Ascending aorta (tissue), 2 donors: Measurements from ENCODE around the gene SCAP. TPM values are rescaled to one million over a fixed set of nuclear protein-coding genes. Genes with fewer than 3 reads are reported as not detected.
A peak's percentile ranks its signal among the peaks of the same experiment; 100 is the strongest.

Experiments used
- DNase-seq, 2 donors: peaks; one replicate each; pipeline ENCODE4 v3.0.0-alpha.2; 2019; ENCODE audit warnings: low spot score in 2 of 2
- H3K27ac ChIP-seq, 2 donors: fragments of 200-600 bp; sonication (generic); one replicate each; pipeline ENCODE4 v1.5.1; 2016 to 2017; ENCODE audit warnings: mild to moderate bottlenecking in 1 of 2
- H3K27me3 ChIP-seq: fragments of 200-600 bp; sonication (generic); one replicate; pipeline ENCODE4 v1.5.1; 2017
- H3K36me3 ChIP-seq, 2 donors: fragments of 200-600 bp; sonication (generic); one replicate each; pipeline ENCODE4 v1.5.1; 2016
- H3K4me1 ChIP-seq, 2 donors: fragments of 200-600 bp; sonication (generic); one replicate each; pipeline ENCODE4 v1.5.1; 2016 to 2017; ENCODE audit warnings: mild to moderate bottlenecking in 1 of 2
- H3K4me3 ChIP-seq, 2 donors: fragments of 200-600 bp; sonication (generic); one replicate each; pipeline ENCODE4 v1.5.1; 2016 to 2017; ENCODE audit warnings: mild to moderate bottlenecking in 1 of 2
- H3K9me3 ChIP-seq, 2 donors: fragments of 200-600 bp; sonication (generic); one replicate each; pipeline ENCODE4 v1.5.1; 2016
- intact Hi-C: fragments of 100-400 bp; cut with DNase I; formaldehyde crosslinking; loops from one replicate; pipeline ENCODE4 v1.15.1; 2023
- total RNA-seq: library from RNA; depleted of rRNA; stranded (reverse); fragments of >200 nt; gene quantifications from one replicate; pipeline ENCODE4 v1.1.0, GENCODE V29; 2016
- TF ChIP-seq, protein P1 (sequence below), 3 experiments: fragments of 200-600 bp in 2 of 3; fragments of 450-650 bp in 1 of 3; sonication (generic) in 2 of 3; IDR thresholded peaks; one replicate each; pipeline ENCODE4 v1.5.1; 2016 to 2019; ENCODE audit warnings: antibody characterized with exemption in 3 of 3, mild to moderate bottlenecking in 1 of 3, moderate library complexity in 1 of 3

The SCAP gene
- total RNA-seq, 1 donor from 2014 or later: 155 TPM

- Histone ChIP-seq H3K27me3 (no peaks in the 10 kb centered on the region), H3K4me1 (peaks cover 3 to 26% of the 10 kb centered on the region in 2 donors), H3K36me3 (no peaks in the 10 kb centered on the region), H3K27ac (no peak overlapping the region), H3K9me3 (no peaks in the 10 kb centered on the region), H3K4me3 (peak overlapping the region; percentile 79 to 93)
- intact Hi-C loops: no loop called here
- TF ChIP-seq, protein P1, sequence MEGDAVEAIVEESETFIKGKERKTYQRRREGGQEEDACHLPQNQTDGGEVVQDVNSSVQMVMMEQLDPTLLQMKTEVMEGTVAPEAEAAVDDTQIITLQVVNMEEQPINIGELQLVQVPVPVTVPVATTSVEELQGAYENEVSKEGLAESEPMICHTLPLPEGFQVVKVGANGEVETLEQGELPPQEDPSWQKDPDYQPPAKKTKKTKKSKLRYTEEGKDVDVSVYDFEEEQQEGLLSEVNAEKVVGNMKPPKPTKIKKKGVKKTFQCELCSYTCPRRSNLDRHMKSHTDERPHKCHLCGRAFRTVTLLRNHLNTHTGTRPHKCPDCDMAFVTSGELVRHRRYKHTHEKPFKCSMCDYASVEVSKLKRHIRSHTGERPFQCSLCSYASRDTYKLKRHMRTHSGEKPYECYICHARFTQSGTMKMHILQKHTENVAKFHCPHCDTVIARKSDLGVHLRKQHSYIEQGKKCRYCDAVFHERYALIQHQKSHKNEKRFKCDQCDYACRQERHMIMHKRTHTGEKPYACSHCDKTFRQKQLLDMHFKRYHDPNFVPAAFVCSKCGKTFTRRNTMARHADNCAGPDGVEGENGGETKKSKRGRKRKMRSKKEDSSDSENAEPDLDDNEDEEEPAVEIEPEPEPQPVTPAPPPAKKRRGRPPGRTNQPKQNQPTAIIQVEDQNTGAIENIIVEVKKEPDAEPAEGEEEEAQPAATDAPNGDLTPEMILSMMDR (IDR thresholded peaks at IDR 0.05): no peak
- DNase-seq: no peak
Observed at GRCh38 chr3:47379411-47379899, 96.3 kb downstream of the SCAP start.

DNA sequence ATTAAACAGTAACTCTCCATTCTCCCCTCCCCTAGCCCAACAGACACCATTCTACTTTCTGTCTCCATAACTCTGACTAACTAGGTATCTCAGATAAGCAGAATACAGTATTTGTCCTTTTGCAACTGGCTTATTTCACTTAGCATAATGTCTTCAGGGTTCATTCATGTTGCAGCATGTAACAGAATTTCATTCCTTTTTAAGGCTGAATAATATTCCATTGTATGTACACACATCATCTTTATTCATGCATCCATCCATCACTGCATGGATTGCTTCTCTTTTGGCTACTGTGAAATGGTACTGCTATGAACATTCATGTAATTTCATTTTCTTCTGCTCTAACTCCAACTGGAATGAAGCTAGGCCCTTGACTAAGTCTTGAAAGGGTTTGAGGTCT is 96.9 kb downstream of the SCAP start:
- no peak overlapping the region for H3K4me3 ChIP-seq
- H3K36me3 ChIP-seq: no peaks in the 10 kb centered on the region
- TF ChIP-seq, protein P1 (IDR thresholded peaks at IDR 0.05): no peak
- DNase-seq: no peak
- H3K4me1 ChIP-seq: peaks cover 3 to 26% of the 10 kb centered on the region in 2 donors
- H3K27me3 ChIP-seq: no peaks in the 10 kb centered on the region
- intact Hi-C loops: no loop called here
- no peak overlapping the region for H3K27ac ChIP-seq
- no peaks in the 10 kb centered on the region for H3K9me3 ChIP-seq

- H3K4me1 ChIP-seq: peaks cover 0 to 13% of the 10 kb centered on the region in 2 donors
- intact Hi-C loops: no loop called here
- DNase-seq: no peak
- no peak overlapping the region for H3K27ac ChIP-seq
- TF ChIP-seq, protein P1 (IDR thresholded peaks at IDR 0.05): no peak
- H3K27me3 ChIP-seq: no peaks in the 10 kb centered on the region
- H3K4me3 ChIP-seq: no peak overlapping the region
- H3K36me3 ChIP-seq: no peaks in the 10 kb centered on the region
- no peaks in the 10 kb centered on the region for H3K9me3 ChIP-seq
Observed at GRCh38 chr3:47377186-47377585, 98.6 kb downstream of the SCAP start.

DNA sequence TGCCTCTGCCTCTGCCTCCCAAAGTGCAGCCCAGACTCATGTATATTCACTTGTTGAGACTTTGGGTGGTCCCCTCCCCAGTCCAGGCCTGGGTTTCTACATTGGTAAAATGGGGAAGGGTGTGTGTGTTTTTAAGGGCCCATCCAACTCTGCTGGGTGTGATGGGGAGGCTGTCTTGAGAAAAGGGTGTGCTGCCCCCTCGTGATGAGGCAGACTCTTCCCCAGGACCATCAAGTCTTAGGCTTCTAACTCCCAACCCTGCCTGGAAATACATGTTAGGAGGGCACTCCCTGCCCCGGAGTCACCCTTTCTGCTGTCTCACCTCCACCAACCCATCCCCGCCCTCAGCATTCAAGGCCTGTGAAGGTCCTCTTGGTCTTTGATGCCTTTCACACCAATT is 99.3 kb downstream of the SCAP start:
- intact Hi-C loops: no loop called here
- Histone ChIP-seq H3K9me3 (no peaks in the 10 kb centered on the region), H3K36me3 (no peaks in the 10 kb centered on the region), H3K4me3 (no peak overlapping the region), H3K27me3 (no peaks in the 10 kb centered on the region), H3K4me1 (peaks cover 0 to 9% of the 10 kb centered on the region in 2 donors), H3K27ac (no peak overlapping the region)
- TF ChIP-seq, protein P1 (IDR thresholded peaks at IDR 0.05): no peak
- no peak for DNase-seq

- Histone ChIP-seq H3K9me3 (no peaks in the 10 kb centered on the region), H3K27ac (no peak overlapping the region), H3K36me3 (no peaks in the 10 kb centered on the region), H3K4me1 (peaks cover 0 to 6% of the 10 kb centered on the region in 2 donors), H3K27me3 (no peaks in the 10 kb centered on the region), H3K4me3 (no peak overlapping the region)
- no peak for DNase-seq
- TF ChIP-seq, protein P1 (IDR thresholded peaks at IDR 0.05): no peak
- intact Hi-C loops: no loop called here
Observed at GRCh38 chr3:47374587-47374986, 101.2 kb downstream of the SCAP start.
